GM18520 (cell line): ENCODE measurements around the gene SFXN4.
"Not testable (repeated sequence)": the region's sequence is repeated elsewhere in the genome, so short reads cannot be mapped to it uniquely, and the experiment has no call there.

Source experiments
- ATAC-seq: cut with Tn5 transposase; IDR thresholded peaks from one replicate; pipeline ENCODE4 v1.9.1; 2021; ENCODE audit not compliant: unreplicated experiment

The SFXN4 gene

DNA sequence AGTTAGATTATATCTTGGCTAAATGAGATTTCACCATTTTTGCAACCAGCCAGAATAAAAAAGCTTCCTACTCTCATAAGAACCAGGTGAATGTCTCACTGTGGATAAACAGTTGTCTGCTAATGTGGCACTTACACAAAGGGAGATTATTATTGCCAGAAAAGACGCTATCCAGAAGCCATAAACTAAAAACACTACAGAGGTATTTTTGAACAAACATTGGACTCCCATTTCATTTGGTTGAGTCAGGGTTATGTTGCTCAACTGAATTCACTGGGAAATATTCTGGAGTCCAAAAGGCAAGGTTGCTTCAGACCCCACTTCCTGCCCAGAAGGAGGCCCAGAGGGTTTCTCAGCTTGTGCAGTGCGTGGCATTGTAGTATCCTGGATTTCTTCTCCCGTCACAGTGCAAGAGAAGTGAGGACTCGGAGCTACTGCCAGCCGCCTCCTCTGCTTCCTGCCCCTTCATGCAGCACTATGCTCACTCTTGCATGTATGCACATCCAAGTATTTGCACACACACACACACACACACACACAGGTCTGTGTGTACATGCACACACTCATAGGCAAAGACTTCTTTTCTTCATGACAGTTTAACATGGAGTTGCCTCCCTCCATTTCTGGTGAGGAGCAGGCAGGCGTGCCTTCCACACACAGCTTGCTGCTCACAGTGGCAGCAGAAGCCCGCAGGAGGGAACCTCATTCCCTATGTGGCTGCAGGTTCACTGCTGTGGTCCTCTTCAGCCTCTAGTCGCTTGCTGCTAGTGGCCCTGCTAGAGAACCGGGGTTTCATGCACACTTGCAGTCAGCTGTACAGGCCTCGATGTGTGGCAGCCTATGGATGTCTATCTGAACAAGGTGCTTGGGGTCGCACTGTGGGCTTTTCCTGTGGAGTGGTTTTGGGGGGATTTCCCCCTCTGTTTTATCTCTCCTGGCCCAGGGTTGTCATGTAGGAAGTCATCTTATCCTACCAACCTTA lies 51.5 kb downstream of the SFXN4 start:
- ATAC-seq: no peak

DNA sequence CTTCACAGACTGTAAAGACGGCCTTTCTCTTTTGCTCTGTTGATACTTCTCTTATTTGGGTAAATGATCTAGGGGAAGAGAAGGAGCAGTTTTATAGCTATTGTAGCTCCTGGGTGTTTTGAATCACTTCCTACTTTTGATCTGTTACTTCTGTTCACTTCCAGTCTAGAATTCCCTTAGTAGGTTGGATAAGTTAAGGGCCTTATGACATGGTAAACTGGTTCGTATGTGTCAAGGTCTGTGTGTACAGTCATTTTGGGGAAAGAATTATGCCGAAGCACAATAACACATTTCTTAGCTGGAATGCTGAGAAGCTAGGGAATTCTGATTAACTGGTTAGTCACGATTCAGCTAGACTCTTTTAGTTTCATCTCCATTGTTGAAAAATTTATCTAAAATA lies 53.5 kb downstream of the SFXN4 start:
- no peak for ATAC-seq

DNA sequence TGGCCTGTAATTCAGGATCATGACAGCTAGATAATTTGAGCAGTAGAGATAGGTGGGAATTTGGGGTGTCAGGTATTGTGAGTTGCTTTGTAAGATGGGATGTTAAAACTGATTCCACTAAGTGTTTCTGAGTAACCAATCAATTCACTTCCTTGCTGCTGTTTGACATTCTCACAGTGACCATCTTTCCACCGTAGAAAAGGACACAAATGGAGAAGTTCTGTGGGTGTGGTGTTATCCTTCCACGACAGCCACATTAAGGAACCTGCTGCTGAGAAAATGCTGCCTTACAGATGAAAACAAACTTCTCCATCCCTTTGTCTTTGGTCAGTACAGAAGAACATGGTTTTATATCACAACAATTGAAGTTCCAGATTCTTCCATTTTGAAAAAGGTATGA lies 57.7 kb downstream of the SFXN4 start:
- ATAC-seq: not testable (repeated sequence)

DNA sequence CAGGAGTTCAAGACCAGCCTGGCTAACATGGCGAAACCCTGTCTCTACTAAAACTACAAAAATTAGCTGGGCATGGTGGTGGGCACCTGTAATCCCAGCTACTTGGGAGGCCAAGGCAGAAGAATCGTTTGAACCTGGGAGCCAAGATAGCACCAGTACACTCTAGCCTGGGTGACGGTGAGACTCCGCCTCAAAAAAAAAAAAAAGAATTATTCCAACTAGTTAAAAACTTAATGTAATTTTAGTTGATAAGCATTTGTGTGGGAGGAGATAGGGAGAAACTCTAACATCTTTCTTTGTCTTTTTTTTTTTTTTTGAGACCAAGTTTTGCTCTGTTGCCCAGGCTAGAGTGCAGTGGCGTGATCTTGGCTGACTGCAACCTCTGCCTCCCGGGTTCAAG lies 58.4 kb downstream of the SFXN4 start:
- ATAC-seq: not testable (repeated sequence)

DNA sequence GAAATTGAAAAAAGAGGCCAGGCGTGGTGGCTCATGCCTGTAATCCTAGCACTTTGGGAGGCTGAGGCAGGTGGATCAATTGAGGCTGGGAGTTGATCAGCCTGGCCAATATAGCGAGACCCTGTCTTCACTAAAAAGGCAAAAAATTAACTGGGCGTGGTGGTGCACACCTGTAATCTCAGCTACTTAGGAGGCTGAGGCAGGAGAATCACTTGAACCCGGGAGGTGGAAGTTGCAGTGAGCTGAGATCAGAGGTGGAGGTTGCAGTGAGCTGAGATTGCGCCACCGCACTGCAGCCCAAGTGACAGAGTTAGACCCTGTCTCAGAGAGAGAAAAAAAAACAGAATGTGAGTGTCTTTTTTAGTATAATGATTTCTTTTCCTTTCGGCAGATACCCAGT lies 59.6 kb downstream of the SFXN4 start:
- not testable (repeated sequence) for ATAC-seq

DNA sequence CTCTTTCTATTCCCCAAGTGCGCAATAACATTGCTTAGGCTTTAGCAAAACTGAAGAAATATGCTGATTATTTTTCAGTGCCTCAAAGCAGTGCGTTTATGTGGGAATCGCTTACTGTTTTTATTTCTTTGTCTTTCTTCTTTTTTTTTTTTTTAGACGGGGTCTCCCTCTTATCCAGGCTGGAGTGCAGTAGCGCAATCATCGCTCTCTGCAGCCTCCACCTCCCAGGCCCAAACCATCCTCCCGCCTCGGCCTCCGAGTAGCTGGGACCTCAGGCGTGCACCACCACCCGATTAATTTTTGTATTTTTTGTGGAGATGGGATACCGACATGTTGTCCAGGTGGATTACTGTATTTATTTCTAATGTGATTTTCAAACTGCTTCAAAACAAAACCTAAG lies 60.4 kb downstream of the SFXN4 start:
- no peak for ATAC-seq

DNA sequence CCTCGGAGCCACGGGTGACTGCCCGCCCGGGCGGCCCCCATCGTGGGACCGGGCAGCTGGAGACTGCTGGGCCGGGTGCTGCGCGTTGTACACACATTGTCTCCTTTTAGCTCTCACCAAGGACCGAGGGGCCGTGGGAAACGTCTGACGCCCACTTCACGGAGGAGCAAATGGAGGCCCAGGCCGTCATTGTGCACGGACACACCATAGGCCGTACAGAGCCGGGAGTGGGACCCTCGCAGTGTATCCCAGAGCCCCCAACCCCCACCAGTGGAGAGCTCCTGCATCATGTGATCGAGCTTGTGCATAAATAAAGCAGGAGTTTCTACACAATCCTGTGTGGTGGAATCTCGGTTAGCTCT lies 60.9 kb downstream of the SFXN4 start:
- no peak for ATAC-seq

DNA sequence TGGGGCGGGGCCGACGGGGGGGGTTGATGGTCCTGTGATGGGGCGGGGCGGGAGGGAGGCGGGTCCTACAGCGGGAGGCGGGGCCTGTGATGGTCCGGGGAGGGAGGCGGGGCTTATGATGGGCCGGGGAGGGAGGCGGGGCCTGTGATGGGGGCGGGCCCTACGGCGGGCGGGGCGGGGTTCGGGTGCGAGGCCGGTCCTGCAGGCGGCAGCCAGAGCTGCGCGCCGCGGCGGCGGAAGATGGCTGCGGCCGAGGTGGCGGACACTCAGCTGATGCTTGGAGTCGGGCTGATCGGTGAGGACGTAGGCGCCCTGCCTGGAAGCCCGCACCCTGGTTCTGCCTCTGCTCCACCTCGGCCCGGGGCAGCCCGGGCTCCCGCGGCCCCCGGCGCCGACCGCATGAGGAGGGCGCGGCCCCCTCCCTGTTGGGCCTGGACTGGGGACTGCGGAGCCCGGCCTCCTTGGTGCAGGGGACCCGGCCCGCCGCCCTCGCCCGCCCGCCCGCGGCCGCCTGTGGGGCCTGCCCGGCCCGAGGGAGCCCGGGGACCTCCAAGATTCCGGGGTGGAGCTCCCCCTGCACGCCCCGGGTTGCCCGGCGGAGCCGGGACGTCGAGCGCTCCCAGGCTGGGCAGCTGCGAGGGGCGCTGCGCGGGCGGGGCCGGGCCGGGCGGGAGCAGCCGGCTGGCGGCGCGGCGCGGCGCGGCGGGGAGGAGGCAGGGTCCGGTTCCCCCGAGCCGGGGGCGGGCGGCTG lies 61.4 kb downstream of the SFXN4 start, which contains the start of gene DENND10:
TSS of gene DENND10 (plus strand) at position 211 of the 751 bp plus-strand sequence. CDS start at position 241, 30 bp downstream.
- peak; percentile 68 for ATAC-seq

DNA sequence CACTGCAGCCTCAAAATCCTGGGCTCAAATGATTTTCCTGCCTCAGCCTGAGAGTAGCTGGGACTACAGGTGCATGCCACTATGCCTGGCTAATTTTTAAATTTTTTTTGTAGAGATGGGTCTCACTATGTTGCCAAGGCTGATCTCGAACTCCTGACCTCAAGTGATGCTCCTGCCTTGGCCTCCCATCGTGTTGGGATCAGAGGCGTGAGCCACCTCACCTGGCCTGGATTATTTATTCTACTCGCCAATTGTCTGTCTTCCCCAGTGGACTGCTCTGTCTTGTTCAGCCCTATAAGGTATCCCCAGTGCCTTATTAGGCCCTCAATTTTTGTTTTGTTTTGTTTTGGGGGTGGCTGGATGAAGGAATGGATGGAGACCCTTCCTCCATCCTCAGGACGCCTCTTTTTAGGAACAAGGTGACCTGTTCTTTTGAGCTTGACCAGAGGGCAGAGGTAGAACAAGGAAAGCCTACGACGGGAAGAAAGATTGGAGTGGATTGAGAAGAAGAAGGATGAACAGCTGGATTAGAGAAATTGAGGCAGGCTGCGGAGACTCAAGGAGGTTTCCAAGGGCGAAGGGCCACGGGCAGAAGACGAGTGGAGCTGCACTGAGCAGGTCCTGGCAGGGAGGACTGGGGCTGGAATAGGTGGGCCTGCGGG lies 62.1 kb downstream of the SFXN4 start:
- no peak for ATAC-seq

DNA sequence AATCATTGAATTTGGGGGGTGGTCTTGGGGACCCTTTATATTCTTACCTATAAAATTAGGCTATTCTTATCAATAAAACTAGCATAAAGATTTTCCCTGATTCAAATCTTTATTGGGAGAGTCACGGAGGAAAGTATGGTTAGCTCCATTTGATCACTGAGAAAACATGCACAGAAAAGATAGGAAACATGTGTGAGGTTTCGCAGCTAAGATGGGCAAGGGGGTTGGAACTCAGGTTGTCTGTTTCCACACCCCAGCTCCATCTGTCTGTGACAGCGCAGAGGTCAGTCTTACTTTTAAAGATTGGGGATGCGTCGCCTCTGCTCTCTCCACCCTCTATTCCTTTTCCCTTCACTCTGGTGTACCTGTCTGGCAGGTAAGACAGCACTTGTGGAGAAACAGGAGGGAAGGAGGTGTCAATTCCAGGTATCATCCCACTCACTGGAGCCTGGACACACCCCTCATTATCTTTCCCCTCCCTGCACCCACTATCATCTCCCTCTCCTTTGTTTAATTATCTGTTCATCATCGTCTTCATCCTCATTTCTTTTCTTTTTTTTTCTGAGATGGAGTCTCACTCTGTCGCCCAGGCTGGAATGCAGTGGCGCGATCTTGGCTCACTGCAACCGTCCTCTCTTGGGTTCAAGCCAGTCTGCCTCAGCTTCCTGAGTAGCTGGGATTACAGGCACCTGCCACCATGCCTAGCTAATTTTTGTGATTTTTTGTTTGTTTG lies 64.0 kb downstream of the SFXN4 start:
- no peak for ATAC-seq

DNA sequence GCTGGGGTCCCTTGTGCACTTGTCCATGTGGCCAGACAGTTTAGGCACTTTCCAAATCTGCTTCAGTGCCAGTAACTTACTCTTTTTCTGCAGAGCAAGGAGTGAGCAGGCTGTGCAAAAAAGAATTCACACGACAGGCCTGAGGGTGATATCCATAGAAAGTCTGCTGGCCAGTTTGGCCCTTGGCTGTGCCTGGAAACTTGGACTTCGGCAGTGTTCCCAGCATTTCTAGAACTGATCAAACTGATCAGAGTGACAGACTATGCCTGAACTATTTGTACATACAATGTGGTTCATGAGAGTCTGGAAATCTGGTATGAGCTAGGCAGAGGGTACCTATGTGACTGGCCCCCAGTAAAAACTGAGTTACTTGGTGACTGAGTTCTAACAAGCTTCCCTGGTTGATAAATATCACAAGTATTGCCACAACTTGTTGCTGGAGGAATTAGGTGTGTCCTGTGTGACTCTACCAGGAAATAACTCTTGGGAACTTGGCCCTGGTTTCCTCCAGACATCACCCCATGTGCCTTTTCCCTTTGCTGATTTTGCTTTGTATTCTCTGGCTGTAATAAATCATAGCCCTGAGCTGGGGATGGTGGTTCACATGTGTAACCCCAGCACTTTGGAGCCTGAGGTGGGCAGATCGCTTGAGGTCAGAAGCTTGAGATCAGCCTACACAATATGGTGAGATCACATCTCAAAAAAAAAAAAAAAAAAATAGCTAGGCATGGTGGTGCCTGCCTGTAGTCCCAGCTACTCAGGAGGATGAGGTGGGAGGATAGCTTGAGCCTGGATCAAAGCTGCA lies 64.9 kb downstream of the SFXN4 start:
- no peak for ATAC-seq

DNA sequence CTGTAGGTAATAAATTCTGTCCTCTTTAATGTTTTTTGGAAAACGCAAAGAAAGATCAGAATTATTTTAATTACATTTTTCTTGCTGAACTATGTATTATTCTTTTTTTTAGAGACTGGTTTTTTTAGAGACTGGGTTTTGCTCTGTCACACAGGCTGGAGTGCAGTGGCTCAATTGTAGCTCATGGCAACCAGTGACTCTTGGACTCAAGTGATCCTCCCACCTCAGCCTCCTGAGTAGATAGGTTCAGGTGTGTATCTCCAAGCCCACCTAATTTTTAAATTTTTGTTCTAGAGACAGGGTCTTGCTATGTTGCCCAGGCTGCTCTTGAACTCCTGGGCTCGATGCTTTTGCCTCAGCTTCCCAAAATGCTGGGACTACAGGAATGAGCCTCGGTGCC lies 66.9 kb downstream of the SFXN4 start:
- no peak for ATAC-seq

DNA sequence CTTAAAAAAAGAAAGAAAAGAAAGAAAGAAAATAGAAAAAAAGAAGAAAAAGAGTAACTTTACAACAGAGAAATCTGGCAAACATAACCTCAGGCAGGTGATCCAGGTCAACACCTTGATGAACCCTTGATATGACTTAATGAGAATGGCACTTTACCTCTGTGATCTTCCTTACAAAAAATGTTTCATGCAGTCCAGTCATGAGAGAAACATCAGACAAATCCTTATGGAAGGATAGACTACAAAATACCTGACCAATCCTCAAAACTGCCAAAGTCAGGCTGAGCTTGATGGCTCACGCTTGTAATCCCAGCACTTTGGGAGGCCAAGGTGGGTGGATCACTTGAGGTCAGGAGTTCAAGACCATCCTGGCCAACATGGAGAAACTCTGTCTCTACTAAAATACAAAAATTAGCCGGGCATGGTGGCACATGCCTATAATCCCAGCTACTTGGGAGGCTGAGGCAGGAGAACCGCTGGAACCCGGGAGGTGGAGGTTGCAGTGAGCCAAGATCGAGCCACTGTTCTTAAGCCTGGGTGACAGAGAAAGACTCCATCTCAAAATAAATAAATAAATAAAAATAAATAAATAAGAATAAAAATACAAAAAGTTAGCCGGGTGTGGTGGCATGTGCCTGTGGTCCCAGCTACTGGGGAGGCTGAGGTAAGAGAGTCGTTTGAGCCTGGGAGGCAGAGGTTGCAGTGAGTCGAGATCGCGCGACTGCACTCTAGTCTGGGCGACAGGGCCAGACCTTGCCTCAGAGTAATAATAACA lies 68.7 kb downstream of the SFXN4 start:
- not testable (repeated sequence) for ATAC-seq

DNA sequence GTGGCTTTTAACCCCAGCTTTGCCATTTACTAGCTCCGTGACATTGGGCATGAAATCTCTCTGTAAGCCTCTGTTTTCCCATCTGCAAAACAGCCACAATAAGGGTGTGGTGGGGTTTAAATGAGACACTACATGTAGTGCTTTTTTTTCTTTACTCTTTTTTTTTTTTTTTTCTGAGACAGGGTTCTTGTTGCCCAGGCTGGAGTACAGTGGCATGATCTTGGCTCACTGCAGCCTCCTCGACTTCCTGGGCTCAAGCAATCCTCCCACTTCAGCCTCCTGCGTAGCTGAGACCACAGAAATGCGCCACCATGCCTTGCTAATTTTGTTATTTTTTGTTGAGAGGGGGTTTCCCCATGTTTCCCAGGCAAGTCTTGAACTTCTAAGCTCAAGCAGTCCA lies 69.9 kb downstream of the SFXN4 start:
- ATAC-seq: no peak

DNA sequence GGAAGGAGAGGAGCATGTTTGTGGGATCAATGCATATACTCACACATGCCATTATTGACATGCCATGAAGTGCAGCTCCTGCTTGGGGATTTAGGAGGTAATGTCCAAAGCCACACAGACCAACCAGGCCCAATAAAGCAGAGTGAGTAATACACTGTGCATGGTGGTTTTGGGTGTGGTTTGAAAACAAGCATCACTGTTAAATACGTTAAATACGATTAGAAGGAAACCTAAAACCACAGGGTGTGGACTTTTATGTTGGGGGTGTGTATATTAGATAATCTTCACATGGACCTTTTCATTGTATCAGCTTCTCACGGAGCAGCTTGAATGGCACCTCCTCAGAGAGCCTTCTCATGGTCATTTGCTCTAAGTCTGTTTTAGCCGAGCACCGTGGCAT lies 74.5 kb downstream of the SFXN4 start:
- ATAC-seq: no peak
